IMR-90 (cell line): ENCODE measurements around the gene AMIGO2. TPM values are rescaled to one million over a fixed set of nuclear protein-coding genes. Genes with fewer than 3 reads are reported as not detected.

Experiments used
- ATAC-seq: fragments of 200-7000 bp; cut with Tn5 transposase; 2 replicates; pipeline ENCODE4 v1.9.1; 2020; ENCODE audit warnings: low read depth, mild to moderate bottlenecking, moderate library complexity
- BruUV-seq: library from RNA; stranded (reverse); fragments of 400-500 nt; replicated peaks from 2 replicates; lab custom pipeline; 2021; lab: Mats Ljungman, UMichigan
- CTCF ChIA-PET: fragments of 300-600 bp; formaldehyde crosslinking; extraction: SDS; loops from one replicate; lab custom pipeline; 2021; ENCODE audit warnings: antibody characterized with exemption; lab: Yijun Ruan, JAX
- POLR2A ChIA-PET: fragments of 300-600 bp; sonication (Branson Sonifier 250); formaldehyde crosslinking; loops from one replicate; lab custom pipeline; 2022; ENCODE audit warnings: antibody characterized with exemption; ENCODE audit not compliant: unreplicated experiment; lab: Charles Lee
- DNase-seq: peaks from one replicate; pipeline ENCODE4 v3.0.0; 2013
- H2AFZ ChIP-seq: replicated peaks from 2 replicates; pipeline ENCODE3; 2013; ENCODE audit warnings: low read length, mild to moderate bottlenecking; ENCODE audit not compliant: poor library complexity
- H2AK5ac ChIP-seq: 2 replicates; pipeline ENCODE4 v1.6.1; 2013; ENCODE audit warnings: low read depth, low read length, inconsistent platforms
- H2AK9ac ChIP-seq: replicated peaks from 2 replicates; pipeline ENCODE3; 2013; ENCODE audit warnings: mild to moderate bottlenecking, low read depth, low read length, moderate library complexity; ENCODE audit not compliant: poor library complexity
- H2BK120ac ChIP-seq: 2 replicates; pipeline ENCODE4 v1.6.1; 2013; ENCODE audit warnings: low read depth, low read length, inconsistent platforms
- H2BK15ac ChIP-seq: 3 replicates; pipeline ENCODE4 v1.6.1; 2013; ENCODE audit warnings: low read depth, low read length, inconsistent platforms
- H2BK20ac ChIP-seq: 2 replicates; pipeline ENCODE4 v1.6.1; 2013; ENCODE audit warnings: low read depth, mild to moderate bottlenecking, inconsistent platforms, low read length, moderate library complexity
- H2BK5ac ChIP-seq: 2 replicates; pipeline ENCODE4 v1.6.1; 2013; ENCODE audit warnings: mild to moderate bottlenecking, low read depth, low read length, inconsistent platforms; ENCODE audit not compliant: poor library complexity, severe bottlenecking
- H3K14ac ChIP-seq: replicated peaks from 2 replicates; pipeline ENCODE4 v1.6.1; 2013; ENCODE audit warnings: low read depth, low read length, inconsistent platforms
- H3K18ac ChIP-seq: 2 replicates; pipeline ENCODE4 v1.6.1; 2013; ENCODE audit warnings: low read depth, low read length, control low read depth
- H3K23ac ChIP-seq: 2 replicates; pipeline ENCODE4 v1.6.1; 2013; ENCODE audit warnings: low read depth, low read length, inconsistent platforms
- H3K27ac ChIP-seq: 2 replicates; pipeline ENCODE4 v1.5.1; 2013; ENCODE audit warnings: mild to moderate bottlenecking, control low read depth, low read length; ENCODE audit not compliant: insufficient read depth
- H3K27me3 ChIP-seq: 2 replicates; pipeline ENCODE4 v1.6.1; 2013; ENCODE audit warnings: low read length; ENCODE audit not compliant: control insufficient read depth, insufficient read depth
- H3K36me3 ChIP-seq: 2 replicates; pipeline ENCODE4 v1.6.1; 2013; ENCODE audit warnings: low read length, mixed read lengths; ENCODE audit not compliant: control insufficient read depth, insufficient read depth
- H3K4ac ChIP-seq: 2 replicates; pipeline ENCODE4 v1.6.1; 2013; ENCODE audit warnings: low read depth, low read length, inconsistent platforms
- H3K4me1 ChIP-seq: 2 replicates; pipeline ENCODE4 v1.6.1; 2013; ENCODE audit warnings: low read length, mixed read lengths; ENCODE audit not compliant: control insufficient read depth, insufficient read depth
- H3K4me2 ChIP-seq: 2 replicates; pipeline ENCODE4 v1.6.1; 2013; ENCODE audit warnings: low read depth, mild to moderate bottlenecking, control low read depth, low read length, moderate library complexity
- H3K4me3 ChIP-seq: 2 replicates; pipeline ENCODE4 v1.5.1; 2013; ENCODE audit warnings: low read depth, mild to moderate bottlenecking, control low read depth, low read length, moderate library complexity; ENCODE audit not compliant: insufficient read depth
- H3K56ac ChIP-seq: 2 replicates; pipeline ENCODE4 v1.6.1; 2013; ENCODE audit warnings: low read length, inconsistent platforms; ENCODE audit not compliant: insufficient read depth; ENCODE audit errors: extremely low read depth
- H3K79me1 ChIP-seq, 2 experiments: 2 replicates each; pipeline ENCODE4 v1.6.1; 2013; ENCODE audit warnings: low read length in 2 of 2, inconsistent platforms in 1 of 2, low read depth in 1 of 2
- H3K9ac ChIP-seq: 2 replicates; pipeline ENCODE4 v1.6.1; 2013; ENCODE audit warnings: low read depth, low read length, control low read depth
- H3K9me1 ChIP-seq: 2 replicates; pipeline ENCODE4 v1.6.1; 2013; ENCODE audit warnings: low read length, inconsistent platforms; ENCODE audit not compliant: insufficient read depth
- H3K9me3 ChIP-seq: 2 replicates; pipeline ENCODE4 v1.6.1; 2013; ENCODE audit warnings: low read length; ENCODE audit not compliant: control insufficient read depth, insufficient read depth
- H4K20me1 ChIP-seq: 2 replicates; pipeline ENCODE4 v1.6.1; 2013; ENCODE audit warnings: low read length, inconsistent platforms; ENCODE audit not compliant: insufficient read depth
- H4K5ac ChIP-seq: 2 replicates; pipeline ENCODE4 v1.6.1; 2013; ENCODE audit warnings: mild to moderate bottlenecking, low read depth, low read length, control low read depth
- H4K8ac ChIP-seq, 2 experiments: 2 replicates each; pipeline ENCODE4 v1.6.1; 2013; ENCODE audit warnings: low read depth in 2 of 2, low read length in 2 of 2, control low read depth in 1 of 2, inconsistent platforms in 1 of 2
- H4K91ac ChIP-seq: 2 replicates; pipeline ENCODE4 v1.6.1; 2013; ENCODE audit warnings: low read depth, low read length, inconsistent platforms; ENCODE audit not compliant: insufficient read depth
- BHLHE40 ChIP-seq: fragments of 150-350 bp; IDR thresholded peaks from 2 replicates; pipeline ENCODE4 v1.6.1; 2016; ENCODE audit warnings: mild to moderate bottlenecking, low read depth, low read length
- CEBPB ChIP-seq: IDR thresholded peaks from 2 replicates; pipeline ENCODE4 v1.6.1; 2012; ENCODE audit warnings: low read depth, low read length, improper control_type of control experiment
- CHD1 ChIP-seq: IDR thresholded peaks from 2 replicates; pipeline ENCODE4 v1.6.1; 2012; ENCODE audit warnings: low read depth, low read length, improper control_type of control experiment
- CTCF ChIP-seq: conservative IDR thresholded peaks from 2 replicates; pipeline ENCODE4 v1.5.1; 2012; ENCODE audit warnings: mild to moderate bottlenecking, low read depth, low read length, improper control_type of control experiment
- ELK1 ChIP-seq: fragments of 150-350 bp; IDR thresholded peaks from 2 replicates; pipeline ENCODE4 v1.6.1; 2016; ENCODE audit warnings: low read depth, mild to moderate bottlenecking, low read length, moderate library complexity, borderline replicate concordance
- FOS ChIP-seq: fragments of 150-350 bp; IDR thresholded peaks from 2 replicates; pipeline ENCODE4 v1.6.1; 2016; ENCODE audit warnings: low read depth, low read length
- MAFK ChIP-seq: IDR thresholded peaks from 2 replicates; pipeline ENCODE4 v1.6.1; 2012; ENCODE audit warnings: low read depth, low read length, improper control_type of control experiment
- NFE2L2 ChIP-seq: fragments of 150-350 bp; IDR thresholded peaks from 2 replicates; pipeline ENCODE4 v1.6.1; 2016; ENCODE audit warnings: low read depth, mild to moderate bottlenecking, low read length
- POLR2A ChIP-seq: IDR thresholded peaks from 2 replicates; pipeline ENCODE4 v1.6.1; 2012; ENCODE audit warnings: mild to moderate bottlenecking, low read depth, low read length
- RAD21 ChIP-seq: IDR thresholded peaks from 2 replicates; pipeline ENCODE4 v1.6.1; 2012; ENCODE audit warnings: low read length, improper control_type of control experiment
- RCOR1 ChIP-seq: IDR thresholded peaks from 2 replicates; pipeline ENCODE4 v1.6.1; 2012; ENCODE audit warnings: mild to moderate bottlenecking, low read length, improper control_type of control experiment; ENCODE audit not compliant: insufficient replicate concordance
- RFX5 ChIP-seq: IDR thresholded peaks from 2 replicates; pipeline ENCODE4 v1.8.0; 2012; ENCODE audit warnings: low read depth, mild to moderate bottlenecking, low read length, moderate library complexity
- USF2 ChIP-seq: fragments of 150-350 bp; IDR thresholded peaks from 2 replicates; pipeline ENCODE4 v1.6.1; 2017; ENCODE audit warnings: mild to moderate bottlenecking, antibody characterized with exemption, low read length, low read depth
- whole genome bisulfite sequencing, 2 experiments: methylation state at CpG; one replicate each; pipeline versions ENCODE4 v1.1.5 to v1.1.7; 2013; ENCODE audit warnings: missing lambda C conversion rate in 2 of 2; ENCODE audit not compliant: insufficient read length in 1 of 2; ENCODE audit errors: extremely low coverage in 2 of 2; 5-methylcytosine and 5-hydroxymethylcytosine counted together
- dilution Hi-C: fragments of 300-500 bp; cut with HindIII; formaldehyde crosslinking; loops from one replicate; pipeline ENCODE4 v1.14.3; 2018; ENCODE audit warnings: low sequenced_read_pairs; ENCODE audit not compliant: unreplicated experiment
- in situ Hi-C: fragments of 300-500 bp; cut with MboI; formaldehyde crosslinking; loops from 3 replicates; pipeline ENCODE4 v1.14.3; 2019; ENCODE audit warnings: low sequenced_read_pairs, inconsistent platforms, mixed read lengths
- intact Hi-C: fragments of 100-400 bp; cut with micrococcal nuclease; formaldehyde crosslinking; loops from 2 replicates; pipeline ENCODE4 v1.10.0; 2022
- polyA plus RNA-seq, 3 experiments: library from polyadenylated mRNA; depleted of rRNA; stranded (reverse); fragments of >200 nt; gene quantifications; 2 replicates each; pipeline ENCODE4 v1.2.3, GENCODE V29; 2012; ENCODE audit warnings: low replicate concordance in 1 of 3
- total RNA-seq: library from RNA; depleted of rRNA; stranded (reverse); fragments of >200 nt; gene quantifications from 2 replicates; pipeline ENCODE4 v1.2.3, GENCODE V29; 2012

Gene AMIGO2
- total and polyA plus RNA-seq, 2 of the 4 experiments (the other 2 are of a cell fraction) = 20.1 to 32.6 TPM

- H4K5ac ChIP-seq = no peak overlapping the region
- no peak overlapping the region for H2AK9ac ChIP-seq
- H3K9me3 ChIP-seq = no peaks in the 10 kb centered on the region
- H2AK5ac ChIP-seq = no peak overlapping the region
- no peak overlapping the region for H3K56ac ChIP-seq
- dilution Hi-C loops = no loop called here
- POLR2A ChIA-PET = no interaction called here
- H3K36me3 ChIP-seq = no peaks in the 10 kb centered on the region
- TF ChIP-seq POLR2A = no peak
- TF ChIP-seq NFE2L2 = no peak
- no peak for TF ChIP-seq CTCF
- TF ChIP-seq CHD1 = no peak
- no peak for TF ChIP-seq MAFK
- no peak for TF ChIP-seq USF2
- no peak for TF ChIP-seq FOS
- no peak for TF ChIP-seq CEBPB
- TF ChIP-seq RCOR1 = no peak
- no peak for TF ChIP-seq BHLHE40
- no peak for TF ChIP-seq RFX5
- no peak for TF ChIP-seq RAD21
- no peak for TF ChIP-seq ELK1
- H3K14ac ChIP-seq = no peak overlapping the region
- no peaks in the 10 kb centered on the region for H3K9me1 ChIP-seq
- no CpG with 5 or more reads among the region's 1 CpG for WGBS, 2 experiments
- H4K20me1 ChIP-seq = no peaks in the 10 kb centered on the region
- no peak overlapping the region for H3K4me2 ChIP-seq
- H3K18ac ChIP-seq = no peak overlapping the region
- BruUV-seq = no TSS peak
- CTCF ChIA-PET = no interaction called here
- in situ Hi-C loops = no loop called here
- H2BK20ac ChIP-seq = no peak overlapping the region
- H3K23ac ChIP-seq = no peak overlapping the region
- H3K9ac ChIP-seq = no peak overlapping the region
- intact Hi-C loops = no loop called here
- no peak overlapping the region for H2BK120ac ChIP-seq
- H2BK5ac ChIP-seq = no peak overlapping the region
- H4K91ac ChIP-seq = no peak overlapping the region
- no peak overlapping the region for H3K4ac ChIP-seq
- no peak overlapping the region for H3K27ac ChIP-seq
- DNase-seq = no peak
- no peaks in the 10 kb centered on the region for H3K4me1 ChIP-seq
- H3K4me3 ChIP-seq = no peak overlapping the region
- H2BK15ac ChIP-seq = no peak overlapping the region
- no peaks in the 10 kb centered on the region for H3K27me3 ChIP-seq
- H3K79me1 ChIP-seq = no peaks in the 10 kb centered on the region
- H4K8ac ChIP-seq = no peak overlapping the region
- H2AFZ ChIP-seq = no peak overlapping the region
- ATAC-seq = no peak
Observed at GRCh38 chr12:47067176-47067575, 12.6 kb downstream of the AMIGO2 start.
